WERI-Rb-1 (cell line): ENCODE data around the gene AKR1C4.

Experiments
- DNase-seq: peaks from one replicate; pipeline ENCODE4 v3.0.0-alpha.2; 2020
- H3K27ac ChIP-seq: fragments of 250-450 bp; sonication (Bioruptor Pico); 2 replicates; pipeline ENCODE4 v1.5.1; 2020; ENCODE audit warnings: mild to moderate bottlenecking, moderate library complexity
- H3K27me3 ChIP-seq: fragments of 250-450 bp; sonication (Bioruptor Pico); 2 replicates; pipeline ENCODE4 v1.5.1; 2021; ENCODE audit warnings: mild to moderate bottlenecking, low read depth, moderate library complexity; ENCODE audit not compliant: insufficient read depth, severe bottlenecking
- H3K36me3 ChIP-seq: fragments of 250-450 bp; sonication (Bioruptor Pico); 2 replicates; pipeline ENCODE4 v1.5.1; 2020; ENCODE audit warnings: mild to moderate bottlenecking, moderate library complexity
- H3K4me3 ChIP-seq: 2 replicates; pipeline ENCODE4 v1.5.1; 2011; ENCODE audit warnings: low read depth, mild to moderate bottlenecking, control low read depth, low read length
- H3K9me3 ChIP-seq: fragments of 250-450 bp; sonication (Bioruptor Pico); 2 replicates; pipeline ENCODE4 v1.5.1; 2021; ENCODE audit warnings: mild to moderate bottlenecking, moderate library complexity; ENCODE audit not compliant: severe bottlenecking
- CTCF ChIP-seq: IDR thresholded peaks from 2 replicates; pipeline ENCODE4 v1.5.1; 2011; ENCODE audit warnings: low read depth, mild to moderate bottlenecking, control low read depth, inconsistent platforms, low read length

The AKR1C4 gene

GRCh38 chr10:5266351-5266750 lies 69.7 kb downstream of the AKR1C4 start:
- no peak overlapping the region for H3K27ac ChIP-seq
- TF ChIP-seq CTCF = no peak
- no peak overlapping the region for H3K4me3 ChIP-seq
- no peaks in the 10 kb centered on the region for H3K27me3 ChIP-seq
- no peaks in the 10 kb centered on the region for H3K9me3 ChIP-seq
- H3K36me3 ChIP-seq = no peaks in the 10 kb centered on the region
- DNase-seq = no peak

GRCh38 chr10:5266804-5267203 lies 70.2 kb downstream of the AKR1C4 start:
- no peak overlapping the region for H3K27ac ChIP-seq
- TF ChIP-seq CTCF = no peak
- no peak for DNase-seq
- H3K36me3 ChIP-seq = no peaks in the 10 kb centered on the region
- H3K27me3 ChIP-seq = no peaks in the 10 kb centered on the region
- H3K4me3 ChIP-seq = no peak overlapping the region
- H3K9me3 ChIP-seq = no peaks in the 10 kb centered on the region

GRCh38 chr10:5268234-5268633 lies 71.6 kb downstream of the AKR1C4 start:
- H3K27me3 ChIP-seq = no peaks in the 10 kb centered on the region
- TF ChIP-seq CTCF = no peak

More at GRCh38 chr10:5268234-5268633, 71.6 kb downstream of the AKR1C4 start:
- no peaks in the 10 kb centered on the region for H3K9me3 ChIP-seq
- no peak overlapping the region for H3K4me3 ChIP-seq
- DNase-seq = no peak
- H3K27ac ChIP-seq = no peak overlapping the region
- H3K36me3 ChIP-seq = no peaks in the 10 kb centered on the region
